Measurements from ENCODE around the gene TCF7L1.
"Not testable (repeated sequence)": the region's sequence is repeated elsewhere in the genome, so short reads cannot be mapped to it uniquely, and the experiment has no call there.

Gene TCF7L1

GRCh38 chr2:85133751-85134254 lies 611 bp downstream of the TCF7L1 start:
- DNase-seq: no peak

- no peak for DNase-seq
These were observed 1.2 kb downstream of the TCF7L1 start for GRCh38 chr2:85134255-85134895.

GRCh38 chr2:85134896-85135659 lies 1.9 kb downstream of the TCF7L1 start:
- DNase-seq: no peak

- no peak for DNase-seq
These were observed 2.4 kb downstream of the TCF7L1 start for GRCh38 chr2:85135660-85135914.

- DNase-seq: no peak
These were observed 4.0 kb downstream of the TCF7L1 start for GRCh38 chr2:85137156-85137555.

- DNase-seq: no peak
These were observed 10.4 kb downstream of the TCF7L1 start for GRCh38 chr2:85143463-85144082.

- no peak for DNase-seq
These were observed 12.1 kb downstream of the TCF7L1 start for GRCh38 chr2:85145116-85145820.

GRCh38 chr2:85148190-85148589 lies 15.0 kb downstream of the TCF7L1 start:
- DNase-seq: no peak

- DNase-seq: no peak
These were observed 17.8 kb downstream of the TCF7L1 start for GRCh38 chr2:85151026-85151425.

GRCh38 chr2:85152895-85153294 lies 19.7 kb downstream of the TCF7L1 start:
- DNase-seq: no peak

- DNase-seq: no peak
These were observed 21.0 kb downstream of the TCF7L1 start for GRCh38 chr2:85154048-85154753.

- not testable (repeated sequence) for DNase-seq
These were observed 21.9 kb downstream of the TCF7L1 start for GRCh38 chr2:85155082-85155481.

GRCh38 chr2:85156153-85156552 lies 23.0 kb downstream of the TCF7L1 start:
- DNase-seq: no peak

GRCh38 chr2:85156619-85157018 lies 23.4 kb downstream of the TCF7L1 start:
- DNase-seq: no peak

- no peak for DNase-seq
These were observed 24.2 kb downstream of the TCF7L1 start for GRCh38 chr2:85157345-85157744.

GRCh38 chr2:85158559-85159273 lies 25.5 kb downstream of the TCF7L1 start:
- DNase-seq: no peak

GRCh38 chr2:85159589-85159988 lies 26.4 kb downstream of the TCF7L1 start:
- DNase-seq: no peak

GRCh38 chr2:85160966-85161960 lies 28.1 kb downstream of the TCF7L1 start:
- DNase-seq: no peak

- DNase-seq: no peak
These were observed 29.6 kb downstream of the TCF7L1 start for GRCh38 chr2:85162746-85163301.

- DNase-seq: no peak
These were observed 30.5 kb downstream of the TCF7L1 start for GRCh38 chr2:85163675-85164074.

- no peak for DNase-seq
These were observed 31.0 kb downstream of the TCF7L1 start for GRCh38 chr2:85164145-85164569.
